NB4 (cell line): ENCODE measurements around the gene SOX21.

Experiments used
- DNase-seq: peaks from one replicate; pipeline ENCODE4 v3.0.0; 2010; ENCODE audit warnings: low read depth
- H3K4me3 ChIP-seq: one replicate; pipeline ENCODE4 v1.5.1; 2011; ENCODE audit warnings: mild to moderate bottlenecking, low read depth, low read length, moderate library complexity
- MYC ChIP-seq: IDR thresholded peaks from 2 replicates; pipeline ENCODE4 v1.6.1; 2011; ENCODE audit warnings: low read depth, low read length
- POLR2A ChIP-seq: IDR thresholded peaks from 2 replicates; pipeline ENCODE4 v1.6.1; 2011; ENCODE audit warnings: mild to moderate bottlenecking; ENCODE audit not compliant: insufficient read length; ENCODE audit errors: extremely low read depth
- TF ChIP-seq, protein P1 (sequence below): IDR thresholded peaks from one replicate; pipeline ENCODE4 v1.5.1; 2012; ENCODE audit warnings: low read depth, low read length
- TF ChIP-seq, protein P2 (sequence below): IDR thresholded peaks from 2 replicates; pipeline ENCODE4 v1.6.1; 2011; ENCODE audit warnings: low read depth, low read length

Gene SOX21

DNA sequence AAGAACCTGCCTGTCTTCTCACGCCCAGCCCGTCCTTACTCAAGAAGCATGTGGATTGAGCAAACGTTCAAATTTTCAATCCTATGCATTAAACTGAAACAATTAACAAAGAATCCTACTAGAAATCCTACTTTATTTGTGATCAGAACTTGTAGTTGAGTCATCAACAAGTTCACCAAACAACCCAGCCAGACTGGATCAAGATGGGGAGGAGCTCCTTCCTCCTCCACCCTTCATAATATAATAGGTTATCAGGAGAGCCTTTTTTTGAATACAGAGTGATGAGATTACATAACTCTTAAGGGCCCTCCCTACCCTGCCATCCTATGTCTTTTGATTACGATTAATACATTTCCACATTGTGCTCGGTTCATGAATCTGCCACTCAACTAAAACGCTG is 32.7 kb downstream of the SOX21 start:
- DNase-seq: no peak
- H3K4me3 ChIP-seq: no peak overlapping the region
- TF ChIP-seq MYC (no peak), POLR2A (no peak)
- TF ChIP-seq, protein P1, sequence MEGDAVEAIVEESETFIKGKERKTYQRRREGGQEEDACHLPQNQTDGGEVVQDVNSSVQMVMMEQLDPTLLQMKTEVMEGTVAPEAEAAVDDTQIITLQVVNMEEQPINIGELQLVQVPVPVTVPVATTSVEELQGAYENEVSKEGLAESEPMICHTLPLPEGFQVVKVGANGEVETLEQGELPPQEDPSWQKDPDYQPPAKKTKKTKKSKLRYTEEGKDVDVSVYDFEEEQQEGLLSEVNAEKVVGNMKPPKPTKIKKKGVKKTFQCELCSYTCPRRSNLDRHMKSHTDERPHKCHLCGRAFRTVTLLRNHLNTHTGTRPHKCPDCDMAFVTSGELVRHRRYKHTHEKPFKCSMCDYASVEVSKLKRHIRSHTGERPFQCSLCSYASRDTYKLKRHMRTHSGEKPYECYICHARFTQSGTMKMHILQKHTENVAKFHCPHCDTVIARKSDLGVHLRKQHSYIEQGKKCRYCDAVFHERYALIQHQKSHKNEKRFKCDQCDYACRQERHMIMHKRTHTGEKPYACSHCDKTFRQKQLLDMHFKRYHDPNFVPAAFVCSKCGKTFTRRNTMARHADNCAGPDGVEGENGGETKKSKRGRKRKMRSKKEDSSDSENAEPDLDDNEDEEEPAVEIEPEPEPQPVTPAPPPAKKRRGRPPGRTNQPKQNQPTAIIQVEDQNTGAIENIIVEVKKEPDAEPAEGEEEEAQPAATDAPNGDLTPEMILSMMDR: no peak
- TF ChIP-seq, protein P2, sequence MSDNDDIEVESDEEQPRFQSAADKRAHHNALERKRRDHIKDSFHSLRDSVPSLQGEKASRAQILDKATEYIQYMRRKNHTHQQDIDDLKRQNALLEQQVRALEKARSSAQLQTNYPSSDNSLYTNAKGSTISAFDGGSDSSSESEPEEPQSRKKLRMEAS: no peak

DNA sequence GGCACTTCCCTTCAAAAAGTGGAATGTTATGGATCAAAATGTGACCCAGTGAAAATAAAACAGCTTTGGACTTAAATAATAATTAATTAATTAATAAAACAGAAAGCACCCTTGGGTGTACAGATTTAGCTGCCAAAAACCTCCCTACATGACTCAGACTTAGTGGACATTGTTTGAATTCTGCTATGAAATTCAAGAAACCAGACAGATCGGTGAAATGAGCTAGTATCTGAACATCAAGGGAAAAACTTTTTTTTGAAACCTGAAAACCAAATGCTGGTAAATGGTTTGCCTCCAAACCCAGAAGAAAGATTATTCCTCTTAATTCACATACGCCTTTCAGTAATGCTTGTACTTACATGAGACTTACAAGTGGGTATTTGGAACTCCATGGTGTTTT is 33.5 kb downstream of the SOX21 start:
- no peak overlapping the region for H3K4me3 ChIP-seq
- TF ChIP-seq MYC: no peak
- TF ChIP-seq, protein P2: no peak
- no peak for TF ChIP-seq POLR2A
- TF ChIP-seq, protein P1: no peak
- DNase-seq: no peak

DNA sequence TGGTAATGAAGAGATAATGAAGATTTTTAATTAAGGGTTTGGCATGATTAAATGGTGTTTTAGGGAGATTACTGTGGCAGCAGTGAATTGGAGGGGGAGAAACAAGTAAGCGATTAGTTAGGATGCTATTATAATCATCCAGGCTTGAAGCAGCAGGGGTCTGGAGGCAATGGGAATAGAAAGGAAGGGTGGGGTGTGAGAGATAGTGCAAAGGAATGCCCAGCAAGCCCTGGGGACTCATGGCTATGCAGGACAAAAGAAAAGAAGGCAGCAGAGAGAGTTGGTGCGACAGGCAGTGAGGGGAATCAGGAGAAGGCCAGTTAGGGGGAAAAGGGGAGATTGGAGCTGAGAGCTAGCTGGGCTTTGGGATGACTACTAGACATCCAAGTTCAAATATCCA is 34.5 kb downstream of the SOX21 start:
- TF ChIP-seq, protein P1: no peak
- no peak for TF ChIP-seq MYC
- TF ChIP-seq POLR2A: no peak
- TF ChIP-seq, protein P2: no peak
- no peak overlapping the region for H3K4me3 ChIP-seq
- no peak for DNase-seq

DNA sequence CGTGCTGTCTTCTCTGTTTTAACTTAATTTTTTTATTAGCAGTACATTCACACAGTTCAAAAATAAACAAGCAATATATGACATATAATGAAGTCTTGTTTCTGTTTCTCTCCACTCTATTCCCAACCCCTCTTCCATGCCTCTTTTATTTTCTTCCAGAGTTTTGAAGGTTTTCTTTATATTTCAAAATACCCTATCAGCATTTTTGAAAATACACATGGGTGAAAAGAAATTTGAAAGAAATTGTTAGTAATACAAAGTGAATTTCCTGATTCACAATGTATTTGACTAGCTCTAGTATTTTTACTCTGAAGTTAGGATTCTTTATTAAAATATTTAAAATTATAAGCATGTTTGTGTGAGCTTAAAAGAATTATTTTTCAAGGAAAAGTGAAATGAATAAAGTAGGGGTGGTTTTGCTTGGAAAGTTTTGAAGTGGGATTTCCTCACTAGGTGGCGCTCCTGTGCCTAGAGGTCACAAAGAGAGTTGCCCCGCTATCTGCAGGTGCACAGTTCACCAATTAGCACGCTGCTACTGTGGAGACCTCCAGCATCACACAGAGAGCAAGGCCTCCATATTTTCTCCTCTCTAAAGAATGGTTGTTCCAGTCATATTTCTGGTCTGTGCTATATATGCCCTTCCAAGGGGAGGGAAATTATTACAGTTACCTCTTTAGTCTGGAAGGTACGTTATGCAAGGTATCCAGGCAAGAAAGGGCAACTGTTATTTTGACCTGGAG is 37.6 kb downstream of the SOX21 start:
- no peak overlapping the region for H3K4me3 ChIP-seq
- peak; percentile 68 for DNase-seq
- TF ChIP-seq, protein P1: peak; percentile 88
- TF ChIP-seq, protein P2: no peak
- 0 out of 2 replicates have a peak, but pooled peaks have one; percentile 11 for TF ChIP-seq MYC
- TF ChIP-seq POLR2A: no peak

DNA sequence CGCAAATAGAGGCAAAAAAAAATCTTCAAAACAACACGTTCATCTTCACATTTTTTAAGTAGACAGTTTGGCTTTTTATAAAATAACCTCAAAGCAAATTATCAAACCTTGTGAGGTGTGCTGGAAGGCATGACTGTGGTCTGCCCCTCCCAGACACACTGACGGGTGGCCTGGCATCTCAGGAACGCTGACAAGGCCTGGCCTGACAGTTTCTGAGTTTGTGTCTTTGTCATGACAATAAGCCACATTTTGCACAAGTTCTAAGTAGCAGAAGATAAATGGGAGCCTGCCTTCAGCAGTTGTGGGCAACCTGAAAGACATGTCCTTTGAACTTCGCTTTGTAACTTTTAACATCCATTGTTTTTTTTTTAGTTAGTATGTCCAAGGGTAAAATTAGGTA is 38.5 kb downstream of the SOX21 start:
- no peak for DNase-seq
- TF ChIP-seq POLR2A (no peak), MYC (no peak)
- TF ChIP-seq, protein P1: no peak
- TF ChIP-seq, protein P2: no peak
- no peak overlapping the region for H3K4me3 ChIP-seq
